Esophagus squamous epithelium (tissue), 4 donors: ENCODE data around the gene CLSTN2.

Experiments used
- CTCF ChIP-seq, 6 experiments: fragments of 450-650 bp in 4 of 6; fragments of 200-600 bp in 2 of 6; sonication (generic) in 2 of 6; IDR thresholded peaks; one replicate each; pipeline ENCODE4 v1.5.1; 2016 to 2019; ENCODE audit warnings: antibody characterized with exemption in 6 of 6, mild to moderate bottlenecking in 4 of 6, moderate library complexity in 4 of 6
- POLR2A ChIP-seq, 4 donors: fragments of 450-650 bp; IDR thresholded peaks; one replicate each; pipeline ENCODE4 v1.6.1; 2017; ENCODE audit warnings: antibody characterized with exemption in 4 of 4, mild to moderate bottlenecking in 4 of 4, moderate library complexity in 3 of 4

- TF ChIP-seq CTCF (IDR thresholded peaks at IDR 0.05) (no peak), POLR2A (IDR thresholded peaks at IDR 0.05) (no peak)
Observed at GRCh38 chr3:140135461-140135860, 200.5 kb downstream of the CLSTN2 start.
